Progenitor cell of endocrine pancreas (in vitro differentiated cells): ENCODE measurements around the gene DHRS9. TPM values are rescaled to one million over a fixed set of nuclear protein-coding genes. Genes with fewer than 3 reads are reported as not detected.
"Not testable (repeated sequence)": the region's sequence is repeated elsewhere in the genome, so short reads cannot be mapped to it uniquely, and the experiment has no call there.

Source experiments
- DNase-seq: peaks from one replicate; pipeline ENCODE4 v3.0.0; 2021; ENCODE audit warnings: low spot score; ENCODE audit not compliant: unreplicated experiment
- H3K27ac Mint-ChIP-seq: 2 replicates; pipeline ENCODE4 v1.8.0; 2021; ENCODE audit warnings: mild to moderate bottlenecking, moderate library complexity, mixed read lengths
- H3K27me3 Mint-ChIP-seq: 2 replicates; pipeline ENCODE4 v1.8.0; 2021; ENCODE audit warnings: mixed read lengths
- H3K36me3 Mint-ChIP-seq: 2 replicates; pipeline ENCODE4 v1.8.0; 2022; ENCODE audit warnings: mixed read lengths; ENCODE audit not compliant: insufficient read depth
- H3K4me1 Mint-ChIP-seq: 2 replicates; pipeline ENCODE4 v1.8.0; 2021; ENCODE audit warnings: low read depth, mixed read lengths
- H3K4me3 Mint-ChIP-seq: 2 replicates; pipeline ENCODE4 v1.8.0; 2021; ENCODE audit warnings: low read depth, mild to moderate bottlenecking, moderate library complexity, mixed read lengths
- H3K9me3 Mint-ChIP-seq: 2 replicates; pipeline ENCODE4 v1.8.0; 2021; ENCODE audit warnings: low read depth, mixed read lengths
- total RNA-seq: library from RNA; stranded (reverse); gene quantifications from 2 replicates; pipeline ENCODE4 v1.2.1, GENCODE V29; 2021
- TF ChIP-seq, protein P1 (sequence below): fragments of 200-600 bp; sonication (generic); IDR thresholded peaks from one replicate; pipeline ENCODE4 v1.5.0; 2021; ENCODE audit warnings: antibody characterized with exemption, mild to moderate bottlenecking; ENCODE audit not compliant: unreplicated experiment

Gene DHRS9
- total RNA-seq, 1 donor from 2014 or later: not detected

DNA sequence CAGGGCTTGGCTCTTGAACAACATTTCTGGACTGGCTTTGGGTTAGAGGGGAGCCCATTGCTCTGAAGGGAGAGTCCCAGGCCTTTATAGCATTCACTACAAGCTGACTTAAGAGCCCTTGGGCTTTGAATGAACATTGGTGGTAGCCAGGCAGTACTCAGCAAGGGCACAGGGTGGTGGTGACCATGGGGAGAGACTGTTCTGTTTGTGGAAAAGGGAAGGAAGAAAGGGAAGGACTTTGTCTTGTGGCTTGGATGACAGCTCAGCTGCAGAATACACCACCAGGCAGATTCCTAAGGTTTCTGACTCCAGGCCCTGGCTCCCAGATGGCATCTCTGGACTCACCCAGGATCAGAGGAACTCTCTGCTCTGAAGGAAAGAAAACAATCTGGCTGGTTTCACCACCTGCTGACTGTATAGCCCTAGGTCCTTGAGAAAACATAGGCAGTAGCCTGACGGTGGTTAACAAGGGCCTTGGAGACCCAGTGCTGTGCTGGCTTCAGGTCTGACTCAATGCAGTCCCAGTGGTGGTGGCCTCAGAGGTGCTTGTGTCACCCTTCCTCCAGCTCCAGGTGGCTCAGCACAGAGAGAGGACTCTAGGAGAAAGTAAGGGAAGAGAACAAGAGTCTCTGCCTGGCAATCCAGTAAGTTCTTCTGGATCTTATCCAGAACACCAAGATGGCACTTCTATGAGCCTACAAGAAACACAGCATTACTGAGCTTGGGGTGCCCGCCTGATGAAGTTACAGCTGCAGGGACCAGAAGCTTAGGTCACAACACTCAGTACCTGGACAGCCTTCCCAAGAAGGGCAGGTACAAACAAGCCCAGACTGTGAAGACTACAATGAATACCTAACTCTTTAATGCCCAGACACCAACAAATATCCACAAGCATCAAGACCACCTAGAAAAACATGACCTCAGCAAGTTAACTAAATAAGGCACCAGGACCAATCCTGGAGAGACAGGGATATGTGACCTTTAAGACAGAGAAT, 21.8 kb upstream of the DHRS9 start:
- Mint-ChIP-seq H3K36me3 (peaks cover 2% of the 10 kb centered on the region), H3K4me1 (no peaks in the 10 kb centered on the region), H3K27ac (no peak overlapping the region), H3K27me3 (no peaks in the 10 kb centered on the region), H3K9me3 (peaks cover 23% of the 10 kb centered on the region), H3K4me3 (no peak overlapping the region)
- TF ChIP-seq, protein P1, sequence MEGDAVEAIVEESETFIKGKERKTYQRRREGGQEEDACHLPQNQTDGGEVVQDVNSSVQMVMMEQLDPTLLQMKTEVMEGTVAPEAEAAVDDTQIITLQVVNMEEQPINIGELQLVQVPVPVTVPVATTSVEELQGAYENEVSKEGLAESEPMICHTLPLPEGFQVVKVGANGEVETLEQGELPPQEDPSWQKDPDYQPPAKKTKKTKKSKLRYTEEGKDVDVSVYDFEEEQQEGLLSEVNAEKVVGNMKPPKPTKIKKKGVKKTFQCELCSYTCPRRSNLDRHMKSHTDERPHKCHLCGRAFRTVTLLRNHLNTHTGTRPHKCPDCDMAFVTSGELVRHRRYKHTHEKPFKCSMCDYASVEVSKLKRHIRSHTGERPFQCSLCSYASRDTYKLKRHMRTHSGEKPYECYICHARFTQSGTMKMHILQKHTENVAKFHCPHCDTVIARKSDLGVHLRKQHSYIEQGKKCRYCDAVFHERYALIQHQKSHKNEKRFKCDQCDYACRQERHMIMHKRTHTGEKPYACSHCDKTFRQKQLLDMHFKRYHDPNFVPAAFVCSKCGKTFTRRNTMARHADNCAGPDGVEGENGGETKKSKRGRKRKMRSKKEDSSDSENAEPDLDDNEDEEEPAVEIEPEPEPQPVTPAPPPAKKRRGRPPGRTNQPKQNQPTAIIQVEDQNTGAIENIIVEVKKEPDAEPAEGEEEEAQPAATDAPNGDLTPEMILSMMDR: no peak
- no peak for DNase-seq

DNA sequence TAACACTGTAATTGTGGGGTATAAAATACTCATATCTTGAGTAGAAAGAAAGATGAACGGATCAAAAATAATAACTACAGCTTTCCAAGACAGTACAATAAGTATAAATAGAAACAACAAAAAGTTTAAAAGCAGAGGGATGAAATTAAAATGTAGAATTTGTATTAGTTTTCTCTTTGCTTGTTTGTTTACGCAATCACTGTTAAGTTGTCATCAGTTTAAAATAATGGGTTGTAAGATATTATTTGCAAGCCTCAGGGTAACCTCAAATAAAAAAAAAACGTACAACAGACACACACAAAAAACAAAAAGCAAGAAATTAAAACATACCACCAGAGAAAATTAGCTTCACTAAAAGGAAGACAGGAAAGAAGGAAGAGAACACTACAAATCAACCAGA, 20.2 kb upstream of the DHRS9 start:
- H3K4me3 Mint-ChIP-seq: no peak overlapping the region
- H3K4me1 Mint-ChIP-seq: no peaks in the 10 kb centered on the region
- DNase-seq: no peak
- peaks cover 15% of the 10 kb centered on the region for H3K9me3 Mint-ChIP-seq
- TF ChIP-seq, protein P1: no peak
- no peaks in the 10 kb centered on the region for H3K36me3 Mint-ChIP-seq
- H3K27me3 Mint-ChIP-seq: no peaks in the 10 kb centered on the region
- no peak overlapping the region for H3K27ac Mint-ChIP-seq

DNA sequence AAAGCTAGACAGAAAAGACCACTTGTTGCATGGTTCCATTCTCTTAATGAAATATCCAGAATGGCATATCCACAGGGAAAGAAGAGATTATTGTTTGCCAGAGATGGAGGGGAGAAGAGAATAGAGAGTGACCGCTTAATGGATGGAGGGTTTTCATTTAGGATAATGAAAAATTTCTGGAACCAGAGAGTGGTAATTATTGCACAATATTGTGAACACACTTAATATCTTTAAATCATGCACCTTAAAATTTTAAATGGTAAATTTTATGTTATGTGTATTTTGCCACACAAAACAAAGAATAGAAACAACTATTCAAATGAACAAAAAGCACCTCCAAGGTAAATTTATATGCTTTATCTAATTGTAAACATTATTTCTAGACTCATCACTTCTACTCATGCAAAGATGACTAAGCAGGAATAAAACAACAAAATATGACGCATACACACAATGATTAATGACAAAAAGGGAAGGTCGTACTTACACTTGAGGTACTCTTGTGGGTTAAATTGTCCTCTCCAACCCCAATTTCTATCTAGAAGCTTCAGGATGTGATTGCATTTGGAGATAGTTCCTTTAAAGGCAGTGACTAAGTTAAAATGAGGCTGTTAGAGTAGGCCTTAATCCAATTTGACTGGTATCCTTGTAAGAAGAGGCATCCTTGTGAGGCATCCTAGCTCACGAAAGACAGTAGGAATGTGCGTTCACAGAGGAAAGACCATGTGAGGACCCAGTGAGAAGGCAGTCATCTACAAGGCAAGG, 18.7 kb upstream of the DHRS9 start:
- Mint-ChIP-seq H3K4me3 (no peak overlapping the region), H3K4me1 (no peaks in the 10 kb centered on the region), H3K36me3 (peaks cover 4% of the 10 kb centered on the region), H3K9me3 (peaks cover 18% of the 10 kb centered on the region), H3K27ac (no peak overlapping the region), H3K27me3 (no peaks in the 10 kb centered on the region)
- no peak for DNase-seq
- TF ChIP-seq, protein P1: no peak

DNA sequence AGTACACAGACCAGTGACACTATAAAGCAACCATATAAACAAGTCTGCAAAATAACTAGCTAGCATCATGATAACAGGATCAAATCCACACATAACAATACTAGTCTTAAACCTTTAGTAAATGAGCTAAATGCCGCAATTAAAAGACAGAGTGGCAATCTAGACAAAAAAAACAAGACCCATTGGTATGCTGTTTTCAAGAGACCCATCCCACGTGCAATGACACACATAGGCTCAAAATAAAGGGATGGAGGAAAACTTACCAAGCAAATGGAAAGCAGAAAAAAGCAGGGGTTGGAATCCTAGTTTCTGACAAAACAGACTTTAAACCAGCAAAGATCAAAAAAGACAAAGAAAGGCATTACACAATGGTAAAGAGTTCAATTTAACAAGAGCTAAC, 14.8 kb upstream of the DHRS9 start:
- not testable (repeated sequence) for H3K36me3 Mint-ChIP-seq, H3K4me3 Mint-ChIP-seq, H3K27ac Mint-ChIP-seq, H3K27me3 Mint-ChIP-seq, H3K4me1 Mint-ChIP-seq, DNase-seq
- H3K9me3 Mint-ChIP-seq: peaks cover 35% of the 10 kb centered on the region

DNA sequence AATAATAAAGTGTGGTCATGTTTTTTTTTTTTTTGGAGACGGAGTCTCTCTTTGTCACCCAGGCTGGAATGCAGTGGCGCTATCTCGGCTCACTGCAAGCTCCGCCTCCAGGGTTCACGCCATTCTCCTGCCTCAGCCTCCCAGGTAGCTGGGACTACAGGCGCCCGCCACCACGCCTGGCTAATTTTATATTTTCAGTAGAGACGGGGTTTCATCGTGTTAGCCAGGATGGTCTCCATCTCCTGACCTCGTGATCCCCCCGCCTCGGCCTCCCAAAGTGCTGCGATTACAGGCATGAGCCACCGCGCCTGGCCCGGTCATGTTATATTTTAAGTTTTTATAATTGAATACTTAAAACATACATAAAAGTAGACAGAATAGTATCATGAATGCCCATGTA, 5.2 kb upstream of the DHRS9 start:
- H3K4me1 Mint-ChIP-seq, H3K27me3 Mint-ChIP-seq, H3K27ac Mint-ChIP-seq, H3K4me3 Mint-ChIP-seq, H3K36me3 Mint-ChIP-seq, DNase-seq, H3K9me3 Mint-ChIP-seq: not testable (repeated sequence)

DNA sequence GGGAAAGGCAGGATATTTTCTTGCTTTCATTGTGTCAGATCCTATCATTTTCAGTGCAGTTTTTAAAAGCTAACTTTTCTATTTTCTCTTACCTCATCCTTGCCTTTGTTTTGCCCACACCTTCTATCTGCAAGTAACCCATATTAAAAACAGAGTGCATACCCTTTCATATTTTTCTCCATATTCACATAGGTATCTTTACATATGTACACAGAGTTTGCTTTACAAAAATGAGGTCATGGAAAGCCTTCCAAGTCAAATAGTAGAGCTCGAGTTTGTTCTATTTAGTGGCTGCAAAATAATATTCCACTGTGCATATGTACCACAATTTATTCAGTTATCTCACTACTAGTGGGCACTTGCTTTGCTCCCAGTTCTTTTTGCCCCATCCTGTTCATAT, 3.9 kb upstream of the DHRS9 start:
- TF ChIP-seq, protein P1: no peak
- Mint-ChIP-seq H3K27ac (no peak overlapping the region), H3K4me1 (no peaks in the 10 kb centered on the region), H3K27me3 (peaks cover 2% of the 10 kb centered on the region), H3K36me3 (no peaks in the 10 kb centered on the region), H3K4me3 (no peak overlapping the region), H3K9me3 (no peaks in the 10 kb centered on the region)
- no peak for DNase-seq
